Endodermal cell (in vitro differentiated cells): ENCODE results near the gene RBM15. TPM values are rescaled to one million over a fixed set of nuclear protein-coding genes. Genes with fewer than 3 reads are reported as not detected.

Experiments used
- DNase-seq: peaks from one replicate; pipeline ENCODE4 v3.0.0-alpha.2; 2017
- H3K27ac ChIP-seq: 2 replicates; pipeline ENCODE4 v1.5.1; 2013; ENCODE audit warnings: mild to moderate bottlenecking, low read depth, low read length, moderate library complexity
- H3K27me3 ChIP-seq: 2 replicates; pipeline ENCODE4 v1.6.1; 2013; ENCODE audit warnings: mild to moderate bottlenecking, low read length, moderate library complexity; ENCODE audit not compliant: insufficient read depth, control insufficient read depth, poor library complexity, severe bottlenecking
- H3K36me3 ChIP-seq: 2 replicates; pipeline ENCODE4 v1.7.0; 2013; ENCODE audit warnings: mild to moderate bottlenecking, low read length, moderate library complexity; ENCODE audit not compliant: control insufficient read depth, insufficient read depth
- H3K4me1 ChIP-seq: one replicate; pipeline ENCODE4 v1.7.0; 2013; ENCODE audit warnings: low read length; ENCODE audit not compliant: control insufficient read depth, insufficient read depth
- H3K4me3 ChIP-seq: 2 replicates; pipeline ENCODE4 v1.5.1; 2013; ENCODE audit warnings: mild to moderate bottlenecking, low read length, moderate library complexity
- H3K9ac ChIP-seq: 2 replicates; pipeline ENCODE4 v1.6.1; 2013; ENCODE audit warnings: mild to moderate bottlenecking, low read length, moderate library complexity; ENCODE audit not compliant: poor library complexity, severe bottlenecking; ENCODE audit errors: extremely low read depth
- H3K9me3 ChIP-seq: 2 replicates; pipeline ENCODE4 v1.6.1; 2013; ENCODE audit warnings: mild to moderate bottlenecking, low read length, moderate library complexity; ENCODE audit not compliant: control insufficient read depth
- H3K27ac Mint-ChIP-seq: 2 replicates; pipeline ENCODE4 v1.8.0; 2020; ENCODE audit warnings: mixed read lengths
- H3K27me3 Mint-ChIP-seq: 2 replicates; pipeline ENCODE4 v1.8.0; 2021; ENCODE audit warnings: mild to moderate bottlenecking, mixed read lengths; ENCODE audit not compliant: insufficient read depth
- H3K36me3 Mint-ChIP-seq: 2 replicates; pipeline ENCODE4 v1.8.0; 2020; ENCODE audit warnings: low read depth, mixed read lengths
- H3K4me1 Mint-ChIP-seq: 2 replicates; pipeline ENCODE4 v1.8.0; 2020; ENCODE audit warnings: mixed read lengths
- H3K4me3 Mint-ChIP-seq: 2 replicates; pipeline ENCODE4 v1.8.0; 2020; ENCODE audit warnings: mild to moderate bottlenecking, moderate library complexity, mixed read lengths
- H3K9me3 Mint-ChIP-seq: 2 replicates; pipeline ENCODE4 v1.8.0; 2020; ENCODE audit warnings: mild to moderate bottlenecking, mixed read lengths
- WGBS, 2 experiments: methylation state at CpG; one replicate each; pipeline versions ENCODE4 v1.1.5 to v1.1.7; 2013; ENCODE audit warnings: missing lambda C conversion rate in 2 of 2, mixed read lengths in 1 of 2; ENCODE audit not compliant: insufficient coverage in 1 of 2, insufficient read length in 1 of 2; 5-methylcytosine and 5-hydroxymethylcytosine counted together
- total RNA-seq, 2 donors: library from RNA; stranded (reverse); fragmentation: NEBNext Ultra II Directional in 1 of 2; extraction: Animal tissue kit (Norgen Biotek cat#: 25700) in 1 of 2; gene quantifications; 2 replicates in 1 of 2; 3 replicates in 1 of 2; pipeline ENCODE4 v1.2.1, GENCODE V29; 2021
- TF ChIP-seq, protein P1 (sequence below): fragments of 200-600 bp; sonication (generic); conservative IDR thresholded peaks from 2 replicates; pipeline ENCODE4 v1.5.0; 2021; ENCODE audit warnings: antibody characterized with exemption, mild to moderate bottlenecking

Gene RBM15
- total RNA-seq, 2 donors from 2014 or later = 42.0 to 54.2 TPM

- no peak overlapping the region for H3K4me3 Mint-ChIP-seq
- H3K9me3 Mint-ChIP-seq = peaks cover 9% of the 10 kb centered on the region
- no peaks in the 10 kb centered on the region for H3K4me1 ChIP-seq
- H3K36me3 ChIP-seq = peaks cover 13% of the 10 kb centered on the region
- H3K27me3 ChIP-seq = no peaks in the 10 kb centered on the region
- TF ChIP-seq, protein P1, sequence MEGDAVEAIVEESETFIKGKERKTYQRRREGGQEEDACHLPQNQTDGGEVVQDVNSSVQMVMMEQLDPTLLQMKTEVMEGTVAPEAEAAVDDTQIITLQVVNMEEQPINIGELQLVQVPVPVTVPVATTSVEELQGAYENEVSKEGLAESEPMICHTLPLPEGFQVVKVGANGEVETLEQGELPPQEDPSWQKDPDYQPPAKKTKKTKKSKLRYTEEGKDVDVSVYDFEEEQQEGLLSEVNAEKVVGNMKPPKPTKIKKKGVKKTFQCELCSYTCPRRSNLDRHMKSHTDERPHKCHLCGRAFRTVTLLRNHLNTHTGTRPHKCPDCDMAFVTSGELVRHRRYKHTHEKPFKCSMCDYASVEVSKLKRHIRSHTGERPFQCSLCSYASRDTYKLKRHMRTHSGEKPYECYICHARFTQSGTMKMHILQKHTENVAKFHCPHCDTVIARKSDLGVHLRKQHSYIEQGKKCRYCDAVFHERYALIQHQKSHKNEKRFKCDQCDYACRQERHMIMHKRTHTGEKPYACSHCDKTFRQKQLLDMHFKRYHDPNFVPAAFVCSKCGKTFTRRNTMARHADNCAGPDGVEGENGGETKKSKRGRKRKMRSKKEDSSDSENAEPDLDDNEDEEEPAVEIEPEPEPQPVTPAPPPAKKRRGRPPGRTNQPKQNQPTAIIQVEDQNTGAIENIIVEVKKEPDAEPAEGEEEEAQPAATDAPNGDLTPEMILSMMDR = no peak
- peaks cover 26% of the 10 kb centered on the region for H3K36me3 Mint-ChIP-seq
- no peak overlapping the region for H3K27ac ChIP-seq
- no peak overlapping the region for H3K27ac Mint-ChIP-seq
- no peaks in the 10 kb centered on the region for H3K27me3 Mint-ChIP-seq
- H3K4me3 ChIP-seq = no peak overlapping the region
- DNase-seq = no peak
- H3K9me3 ChIP-seq = no peaks in the 10 kb centered on the region
- 79 to 97% methylated on average over 3 of the region's 3 CpGs for WGBS, 2 experiments
- no peak overlapping the region for H3K9ac ChIP-seq
- H3K4me1 Mint-ChIP-seq = peaks cover 13% of the 10 kb centered on the region
Measured at GRCh38 chr1:110393691-110394492, 54.7 kb downstream of the RBM15 start.

- Mint-ChIP-seq H3K9me3 (peaks cover 9% of the 10 kb centered on the region), H3K36me3 (peaks cover 30% of the 10 kb centered on the region), H3K27ac (no peak overlapping the region), H3K4me1 (peaks cover 13% of the 10 kb centered on the region), H3K27me3 (no peaks in the 10 kb centered on the region), H3K4me3 (no peak overlapping the region)
- H3K27me3 ChIP-seq = no peaks in the 10 kb centered on the region
- H3K9ac ChIP-seq = no peak overlapping the region
- no peaks in the 10 kb centered on the region for H3K4me1 ChIP-seq
- H3K36me3 ChIP-seq = peaks cover 16% of the 10 kb centered on the region
- H3K4me3 ChIP-seq = no peak overlapping the region
- no peak for DNase-seq
- TF ChIP-seq, protein P1 = no peak
- H3K27ac ChIP-seq = no peak overlapping the region
- H3K9me3 ChIP-seq = no peaks in the 10 kb centered on the region
- WGBS, 2 experiments = 92 to 93% methylated on average over 2 to 3 of the region's 3 CpGs
Measured at GRCh38 chr1:110394493-110394820, 55.3 kb downstream of the RBM15 start.

Other genes with a start within 250 kb of the RBM15 start
- not detected for gene UBL4B, start 226.9 kb upstream of the RBM15 start, total RNA-seq
- under 1 TPM in 1 of 2 donors, not detected in 1; 0.07 TPM for gene SLC6A17, start 188.9 kb upstream of the RBM15 start, total RNA-seq
- gene KCNC4, start 129.1 kb upstream of the RBM15 start, total RNA-seq = 10 to 100 TPM in 1 of 2 donors, 1 to 10 TPM in 1; 7.6 to 10.2 TPM
- under 1 TPM; 0.55 to 0.86 TPM for gene SLC16A4, start 51.6 kb downstream of the RBM15 start, total RNA-seq
- 100 to 1,000 TPM; 104 to 132 TPM for gene LAMTOR5, start 68.3 kb downstream of the RBM15 start, total RNA-seq
- under 1 TPM in 1 of 2 donors, not detected in 1; 0.20 TPM for gene PROK1, start 111.8 kb downstream of the RBM15 start, total RNA-seq
- gene KCNA10, start 179.8 kb downstream of the RBM15 start, total RNA-seq = not detected